A172 (cell line): Measurements from ENCODE around the gene CASP4. TPM values are rescaled to one million over a fixed set of nuclear protein-coding genes. Genes with fewer than 3 reads are reported as not detected.

Experiments used
- DNase-seq: peaks from one replicate; pipeline ENCODE4 v3.0.0-alpha.2; 2015; ENCODE audit warnings: low spot score
- total RNA-seq: library from RNA; depleted of rRNA; stranded (reverse); fragments of >200 nt; shearing (Covaris generic); gene quantifications from 2 replicates; pipeline ENCODE4 v1.2.3, GENCODE V29; 2014; rRNA removed

The CASP4 gene
- total RNA-seq, 1 experiment from 2014 or later, result 64.9 TPM

DNA sequence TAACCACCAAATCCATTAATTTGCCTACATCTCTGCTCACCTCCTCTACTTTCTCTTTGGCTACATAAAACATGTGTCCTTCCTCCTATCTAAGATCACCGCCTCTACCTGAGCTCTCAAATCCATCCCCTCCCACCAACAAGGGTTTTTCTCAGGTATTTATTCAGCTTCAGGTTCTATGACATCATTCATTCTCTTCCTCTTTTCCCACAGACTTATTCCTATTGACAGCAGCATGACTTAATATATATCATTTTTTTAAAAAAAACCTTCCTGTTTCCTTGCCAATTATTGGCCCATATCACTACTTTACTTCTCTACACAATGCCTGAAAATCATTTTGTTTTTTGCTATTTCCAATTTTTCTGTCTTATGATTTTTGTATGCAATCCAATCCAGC is 74.5 kb downstream of the CASP4 start:
- DNase-seq, result no peak

Other genes starting within 250 kb of the CASP4 start
- gene CASP12, start 70.1 kb downstream of the CASP4 start, total RNA-seq, result not detected in 2 replicates
- not detected in 2 replicates for gene CASP5, start 54.6 kb upstream of the CASP4 start, total RNA-seq
- gene CASP1, start 66.6 kb upstream of the CASP4 start, total RNA-seq, result 3.1 and 5.1 TPM in 2 replicates
- 16.1 and 26.8 TPM in 2 replicates for gene CARD16, start 76.8 kb upstream of the CASP4 start, total RNA-seq
- gene CARD18, start 171.2 kb upstream of the CASP4 start, total RNA-seq, result not detected in 2 replicates